Loucy (cell line): Measurements from ENCODE around the gene PPL.

Source experiments
- CTCF ChIP-seq: fragments of 200-600 bp; sonication (generic); conservative IDR thresholded peaks from 2 replicates; pipeline ENCODE4 v1.5.1; 2014; ENCODE audit warnings: mild to moderate bottlenecking, antibody characterized with exemption, low read length
- EZH2phosphoT487 ChIP-seq: fragments of 200-600 bp; IDR thresholded peaks from 2 replicates; pipeline ENCODE4 v1.6.1; 2018; ENCODE audit warnings: antibody characterized with exemption, mild to moderate bottlenecking, moderate library complexity, borderline replicate concordance

GRCh38 chr16:4935241-4935855 is 1.6 kb downstream of the PPL start:
- TF ChIP-seq CTCF (no peak), EZH2phosphoT487 (no peak)
